ENCODE data around the gene PDE9A.
"Not testable (repeated sequence)": the region's sequence is repeated elsewhere in the genome, so short reads cannot be mapped to it uniquely, and the experiment has no call there.

PDE9A gene

DNA sequence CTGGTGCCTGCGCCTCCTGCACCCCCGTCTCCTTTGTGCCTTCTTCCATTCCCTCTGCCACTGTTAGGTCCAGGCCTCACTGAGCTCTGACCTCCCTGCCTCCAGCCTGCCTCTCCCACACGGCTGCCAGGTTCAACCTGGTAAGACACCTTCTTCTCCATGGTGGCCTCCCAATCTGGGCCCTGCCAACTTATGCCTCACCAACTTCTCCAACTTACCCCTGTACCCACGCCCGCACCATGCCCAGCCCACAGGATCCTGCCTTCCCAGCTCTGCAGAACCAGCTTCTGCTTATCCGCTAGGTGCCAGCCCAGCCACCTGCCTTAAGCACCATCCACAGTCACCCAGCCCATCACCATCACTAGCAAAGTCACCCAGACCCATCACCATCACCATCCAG is 37.2 kb downstream of the PDE9A start:
- DNase-seq (ENCODE audit: low read depth), result no peak

- no peak for DNase-seq (ENCODE audit: low read depth)
These were observed 38.6 kb downstream of the PDE9A start for GRCh38 chr21:42691901-42692559.

GRCh38 chr21:42692688-42693087 is 39.3 kb downstream of the PDE9A start:
- no peak for DNase-seq (ENCODE audit: low read depth)

DNA sequence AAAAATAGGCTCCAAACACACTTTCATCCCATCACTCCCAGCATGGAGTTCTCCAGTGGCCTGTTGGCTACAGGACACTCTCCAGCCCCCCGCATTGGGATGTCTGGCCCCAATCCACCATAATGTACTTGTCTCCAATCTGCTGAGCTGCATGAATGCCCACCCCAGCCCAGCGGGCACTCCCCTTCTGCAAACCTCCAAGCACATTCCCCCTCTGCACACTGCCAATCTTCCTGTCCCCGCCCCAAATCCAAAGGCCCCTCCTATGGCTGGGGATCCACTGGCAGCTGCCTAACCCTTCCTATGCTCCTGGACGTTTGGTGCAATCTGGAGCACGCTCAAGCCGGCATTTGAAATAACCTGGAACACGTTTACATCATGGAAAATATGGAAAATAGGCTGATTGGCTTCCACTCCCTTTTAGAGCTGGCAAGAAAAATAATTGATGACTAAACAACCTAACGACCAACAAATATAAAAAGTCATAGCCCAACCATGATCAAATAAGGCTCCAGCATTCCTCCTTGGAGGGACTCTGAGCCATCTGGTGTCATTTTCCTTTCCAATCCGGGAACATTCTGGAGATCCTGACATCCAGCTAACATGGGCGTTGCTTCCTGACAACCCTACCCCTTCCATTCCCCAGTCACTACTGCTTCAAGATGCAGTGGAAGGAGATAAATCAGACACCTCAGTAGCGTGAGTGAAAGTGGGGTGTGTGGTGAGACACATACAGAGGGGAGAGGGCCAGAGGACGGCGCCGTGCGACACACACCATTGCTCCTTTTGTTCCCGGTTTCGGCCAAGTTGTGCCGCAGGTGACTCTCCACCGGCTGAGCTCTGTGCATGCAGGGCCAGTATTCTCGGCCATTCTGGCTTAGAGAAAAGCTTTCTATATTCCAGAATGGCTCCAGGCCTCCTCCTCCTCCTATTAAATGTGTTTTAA is 41.6 kb downstream of the PDE9A start:
- DNase-seq (ENCODE audit: low read depth), result no peak

DNA sequence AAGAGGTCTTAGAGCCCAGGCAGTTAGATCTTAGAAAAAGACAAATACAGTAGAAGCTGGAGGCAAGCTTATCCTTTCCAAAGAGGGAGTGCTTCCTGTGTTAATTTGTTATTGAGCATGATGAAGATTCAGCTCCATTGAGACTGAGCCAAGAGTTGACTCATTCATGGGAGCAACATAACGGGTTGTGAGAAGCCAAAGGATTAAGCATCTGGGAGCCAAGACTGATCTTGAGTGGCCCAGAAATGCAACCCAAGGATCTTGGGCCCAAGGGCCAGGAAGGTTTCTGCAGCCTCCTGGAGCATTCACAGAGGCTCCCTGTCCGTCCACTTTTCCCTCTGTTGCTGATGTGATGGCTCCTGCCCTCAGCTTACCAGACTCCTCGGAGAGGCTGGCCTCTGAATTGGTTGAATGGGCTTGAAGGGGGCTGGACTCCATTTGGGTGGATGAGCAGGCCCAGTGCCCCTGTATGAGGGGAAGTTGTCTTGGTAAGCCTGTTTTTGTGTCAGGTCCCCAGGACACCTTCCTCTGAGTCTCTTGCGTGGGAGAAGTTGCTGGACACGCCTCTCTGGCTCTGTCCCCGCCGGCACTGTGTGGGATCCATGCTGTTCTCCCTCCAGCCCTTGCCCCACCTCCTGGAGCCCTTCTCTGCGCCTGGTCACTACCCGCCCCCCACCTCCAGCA is 42.4 kb downstream of the PDE9A start:
- DNase-seq (ENCODE audit: low read depth), result no peak

GRCh38 chr21:42696501-42697040 is 43.1 kb downstream of the PDE9A start:
- DNase-seq (ENCODE audit: low read depth), result no peak

DNA sequence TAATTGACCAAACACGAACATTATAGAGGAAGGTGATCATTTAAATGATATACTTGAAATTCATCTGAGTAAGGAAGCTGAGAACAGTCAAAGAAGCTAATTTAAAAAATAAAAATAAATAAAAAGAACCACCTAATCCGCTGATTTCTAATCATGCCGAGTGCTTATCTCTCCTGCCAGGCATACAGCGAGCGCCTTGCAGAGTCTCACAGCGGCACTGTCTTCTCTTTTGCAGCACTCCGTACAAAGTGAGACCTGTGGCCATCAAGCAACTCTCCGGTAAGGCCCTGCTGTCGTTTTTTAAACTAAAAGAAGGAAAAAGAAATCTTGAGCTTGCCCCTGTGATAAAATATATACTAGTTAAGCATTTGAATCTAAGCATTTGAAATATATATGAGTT is 45.3 kb downstream of the PDE9A start:
- no peak for DNase-seq (ENCODE audit: low read depth)

GRCh38 chr21:42699196-42699595 is 45.8 kb downstream of the PDE9A start:
- no peak for DNase-seq (ENCODE audit: low read depth)

- no peak for DNase-seq (ENCODE audit: low read depth)
These were observed 48.5 kb downstream of the PDE9A start for GRCh38 chr21:42701706-42702456.

- no peak for DNase-seq (ENCODE audit: low read depth)
These were observed 49.3 kb downstream of the PDE9A start for GRCh38 chr21:42702720-42703119.

DNA sequence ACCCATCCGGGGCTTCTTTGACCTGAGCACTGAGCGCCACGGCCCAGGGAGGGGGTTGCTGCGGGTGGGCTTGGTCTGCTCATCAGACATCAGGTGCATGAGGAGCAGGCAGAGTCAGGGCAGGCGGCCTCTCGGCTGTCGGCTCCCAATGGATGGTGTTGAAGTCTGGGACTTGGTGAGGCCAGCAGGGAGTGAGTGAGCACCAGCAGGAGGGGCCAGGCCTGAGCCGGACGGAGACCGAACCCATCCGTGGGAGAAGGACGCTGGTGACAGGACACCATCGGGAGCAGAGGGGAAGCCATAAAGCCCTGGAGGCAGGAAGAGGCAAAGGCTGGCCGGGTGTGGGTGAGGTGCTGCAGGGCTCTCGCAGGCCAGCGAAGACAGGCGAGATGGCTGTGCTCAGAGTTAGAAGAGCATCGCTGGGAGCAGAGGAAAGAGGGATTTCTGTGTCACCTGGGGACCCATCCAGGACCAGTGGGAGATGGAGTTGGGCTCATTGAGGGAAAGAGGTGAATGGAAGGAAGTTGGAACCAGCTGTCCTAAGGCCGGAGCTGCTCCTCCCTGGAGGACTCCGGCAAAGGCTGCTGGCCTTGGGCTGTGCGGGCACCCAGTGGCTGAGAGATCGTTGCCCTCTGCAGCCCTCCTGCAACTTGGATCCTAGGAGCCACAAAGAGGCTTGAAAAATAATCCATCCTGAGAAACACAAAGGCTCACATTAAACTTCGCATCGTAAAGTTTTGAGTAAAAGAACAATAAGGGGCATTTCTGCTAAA is 49.9 kb downstream of the PDE9A start:
- DNase-seq (ENCODE audit: low read depth), result no peak

DNA sequence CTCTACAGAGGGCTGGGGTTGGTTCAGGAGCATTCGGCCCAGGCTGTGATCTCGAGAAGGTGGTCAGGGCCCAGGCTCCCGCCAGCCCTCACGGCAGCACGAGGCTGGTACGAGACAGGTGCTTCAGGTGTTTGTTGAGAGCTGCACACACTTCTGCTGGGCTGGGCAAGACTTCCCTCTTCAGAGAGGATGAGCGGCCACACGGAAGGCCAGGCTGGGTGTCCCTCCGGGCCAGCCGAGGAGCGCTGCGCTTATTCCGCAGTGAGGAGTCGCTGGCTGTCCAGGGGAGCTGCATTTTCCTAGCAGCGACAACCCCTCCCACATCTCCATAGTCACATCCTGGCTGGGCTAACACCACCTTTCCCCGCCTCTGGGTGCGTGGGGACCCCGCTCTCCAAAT is 50.5 kb downstream of the PDE9A start:
- no peak for DNase-seq (ENCODE audit: low read depth)

- DNase-seq (ENCODE audit: low read depth), result no peak
These were observed 51.4 kb downstream of the PDE9A start for GRCh38 chr21:42704861-42705260.

DNA sequence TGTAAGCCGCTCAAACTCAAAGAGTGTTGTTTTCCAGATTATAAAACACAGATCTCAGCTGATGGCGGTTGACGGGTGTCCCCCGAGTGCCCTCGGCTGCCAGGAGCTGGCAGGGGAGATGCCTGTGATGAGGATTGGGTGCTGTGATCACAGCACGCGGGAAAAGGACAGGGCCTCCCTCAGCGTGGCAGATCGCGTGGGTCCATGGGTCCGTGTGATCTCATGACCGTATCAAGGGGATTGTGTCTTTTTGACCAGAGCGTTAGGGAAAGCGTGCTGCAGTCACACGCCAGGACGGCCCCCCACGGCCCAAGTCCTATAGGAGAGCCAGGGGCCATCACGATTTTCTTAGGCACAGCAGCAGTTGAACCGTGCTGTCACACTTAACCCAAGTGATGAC is 51.9 kb downstream of the PDE9A start:
- no peak for DNase-seq (ENCODE audit: low read depth)

DNA sequence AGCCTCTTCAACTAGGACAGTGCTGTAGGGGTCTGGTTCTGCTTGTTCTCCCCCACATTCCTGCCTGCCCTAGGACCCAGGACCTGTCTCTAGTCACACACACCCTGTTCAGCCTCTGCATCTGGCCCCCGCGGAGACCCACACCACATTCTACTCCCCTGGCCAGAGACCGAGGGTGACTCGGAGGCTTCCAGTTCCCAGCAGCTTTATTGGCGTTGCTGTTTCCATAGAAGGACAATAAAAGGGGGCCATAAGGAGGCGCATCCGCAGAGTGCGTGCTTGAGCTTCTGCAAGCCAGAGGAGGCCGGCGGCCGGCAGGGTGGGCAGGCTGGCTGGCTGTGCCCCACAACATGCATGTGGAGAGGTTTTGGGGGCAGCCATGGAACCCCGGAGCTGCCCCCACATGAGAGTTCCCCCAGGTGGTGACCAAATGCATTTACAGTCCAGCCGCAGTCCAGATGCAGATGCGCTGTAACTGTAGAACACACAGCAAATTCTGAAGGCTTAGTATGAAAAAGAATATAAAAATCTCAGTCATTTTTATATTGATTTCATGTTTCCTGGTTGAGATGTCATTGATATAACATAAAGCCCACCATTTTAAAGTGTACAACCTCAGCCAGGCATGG is 52.4 kb downstream of the PDE9A start:
- no peak for DNase-seq (ENCODE audit: low read depth)

DNA sequence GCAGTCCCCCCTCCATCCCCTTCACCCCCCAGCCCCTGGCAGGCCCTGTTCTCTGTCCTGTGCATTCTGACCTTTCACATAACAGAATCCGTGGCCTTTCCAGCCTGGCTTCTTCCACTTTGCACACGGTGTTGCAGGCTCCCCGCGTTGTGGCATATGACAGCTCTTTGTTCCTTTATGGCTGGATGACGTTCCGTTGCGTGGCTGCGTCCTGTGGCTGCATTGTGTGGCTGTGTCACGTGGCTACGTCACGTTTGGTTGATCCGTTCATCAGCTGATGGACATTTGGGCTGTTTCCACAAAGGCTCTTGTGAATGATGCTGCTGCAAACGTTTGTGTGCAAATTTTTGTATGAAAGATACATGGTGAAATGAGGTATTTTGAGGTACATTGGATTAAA is 53.3 kb downstream of the PDE9A start:
- DNase-seq (ENCODE audit: low read depth), result no peak

GRCh38 chr21:42707207-42707830 is 53.9 kb downstream of the PDE9A start:
- DNase-seq (ENCODE audit: low read depth), result no peak

DNA sequence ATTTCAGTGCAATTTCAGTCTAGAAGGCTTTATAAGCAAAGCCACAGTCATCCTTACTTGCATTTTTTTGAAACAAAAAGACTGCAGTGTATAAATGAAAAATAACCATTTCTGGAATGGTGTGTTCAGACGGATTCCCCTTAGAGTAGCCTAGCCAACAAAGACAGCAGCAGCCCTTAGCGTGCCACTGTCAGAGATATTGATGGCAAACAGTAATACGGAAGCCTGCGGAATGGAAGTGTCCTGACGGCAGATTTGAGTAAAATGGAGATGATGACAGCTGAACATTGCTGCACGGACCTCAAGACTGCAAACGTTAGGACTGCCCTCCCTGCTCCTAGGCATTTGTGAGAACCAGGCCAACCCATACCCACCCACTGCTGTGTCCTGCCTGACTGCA is 54.7 kb downstream of the PDE9A start:
- no peak for DNase-seq (ENCODE audit: low read depth)

DNA sequence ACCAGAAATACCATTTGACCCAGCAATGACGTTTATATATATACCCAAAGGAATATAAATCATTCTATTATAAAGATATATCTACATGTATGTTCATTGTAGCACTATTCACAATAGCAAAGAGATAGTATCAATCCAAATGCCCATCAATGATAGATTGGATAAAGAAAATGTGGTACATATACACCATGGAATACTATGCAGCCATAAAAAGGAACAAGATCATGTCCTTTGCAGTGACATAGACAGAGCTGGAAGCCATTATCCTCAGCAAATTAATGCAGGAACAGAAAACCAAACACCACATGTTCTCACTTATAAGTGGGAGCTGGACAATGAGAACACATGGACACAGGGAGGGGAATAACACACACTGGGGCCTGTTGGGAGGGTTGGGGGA is 55.5 kb downstream of the PDE9A start:
- not testable (repeated sequence) for DNase-seq (ENCODE audit: low read depth)

DNA sequence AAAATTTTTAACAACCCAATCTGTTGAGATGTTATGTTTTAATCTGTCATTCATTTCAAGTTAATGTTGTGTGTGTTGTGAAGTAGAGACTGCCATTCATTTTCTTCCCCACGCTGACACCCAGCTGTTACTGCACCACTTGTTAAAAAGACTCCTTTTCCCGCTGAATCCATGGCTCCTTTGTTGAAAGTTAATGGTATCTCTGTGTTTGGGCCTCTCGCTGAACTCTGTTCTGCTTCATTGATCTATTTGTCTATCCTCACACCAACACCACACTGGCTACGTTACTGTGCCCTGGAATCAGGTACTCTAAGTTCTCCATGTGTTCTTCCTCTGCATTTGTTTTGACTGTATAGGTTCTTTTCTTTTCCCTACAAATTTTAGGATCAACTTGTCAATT is 58.2 kb downstream of the PDE9A start:
- DNase-seq (ENCODE audit: low read depth), result no peak

Data from activated T-cell treated with anti-CD3 and anti-CD28 coated beads for 1 hour (primary cell).